ENCODE data around the gene HLA-A. TPM values are rescaled to one million over a fixed set of nuclear protein-coding genes. Genes with fewer than 3 reads are reported as not detected.
"Not testable (repeated sequence)": the region's sequence is repeated elsewhere in the genome, so short reads cannot be mapped to it uniquely, and the experiment has no call there.

HLA-A gene
- total RNA-seq, 4 donors from 2014 or later = 219 to 566 (median 521) TPM

DNA sequence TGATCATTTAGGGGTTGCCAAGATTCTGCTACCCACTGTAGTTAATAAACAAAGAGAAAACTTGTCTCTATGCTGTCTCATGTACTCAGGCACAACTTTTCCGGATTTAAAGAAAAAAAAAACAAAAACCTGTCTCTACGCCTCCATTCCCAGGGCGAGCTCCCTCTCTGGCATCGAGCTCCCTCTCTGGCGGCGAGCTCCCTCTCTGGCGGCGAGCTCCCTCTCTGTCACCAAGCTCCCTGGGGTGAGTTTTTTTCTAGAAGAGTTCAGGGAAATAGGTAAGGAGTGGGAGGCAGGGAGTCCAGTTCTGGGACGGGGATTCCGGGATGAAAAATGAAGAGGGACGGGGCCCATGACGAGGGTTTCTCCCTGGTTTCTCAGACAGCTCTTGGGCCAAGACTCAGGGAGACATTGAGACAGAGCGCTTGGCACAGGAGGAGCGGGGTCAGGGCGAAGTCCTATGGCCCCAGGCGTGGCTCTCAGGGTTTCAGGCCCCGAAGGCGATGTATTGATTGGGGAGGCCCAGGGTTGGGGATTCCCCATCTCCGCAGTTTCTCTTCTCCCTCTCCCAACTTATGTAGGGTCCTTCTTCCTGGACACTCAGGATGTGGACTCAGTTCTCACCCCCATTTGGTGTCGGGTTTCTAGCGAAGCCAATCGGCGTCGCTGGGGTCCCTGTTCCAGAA is 16.5 kb upstream of the HLA-A start:
- TF ChIP-seq EP300 (IDR thresholded peaks at IDR 0.05) = no peak
- TF ChIP-seq CTCF (IDR thresholded peaks at IDR 0.05) = no peak
- TF ChIP-seq POLR2A (IDR thresholded peaks at IDR 0.05) = no peak
- Histone ChIP-seq H3K27ac (peak overlapping the region in 3 of 4 donors; percentile 85 to 97 (median 94)), H3K4me3 (peak overlapping the region in 3 of 4 donors; percentile 57 to 77 (median 74)), H3K4me1 (no peaks in the 10 kb centered on the region), H3K27me3 (no peaks in the 10 kb centered on the region), H3K36me3 (no peaks in the 10 kb centered on the region), H3K9me3 (no peaks in the 10 kb centered on the region)
- 58 to 65% methylated on average over 17 to 24 of the region's 24 CpGs for WGBS, 2 donors
- no peak for DNase-seq (ENCODE audit: low spot score in 2 of 2)

DNA sequence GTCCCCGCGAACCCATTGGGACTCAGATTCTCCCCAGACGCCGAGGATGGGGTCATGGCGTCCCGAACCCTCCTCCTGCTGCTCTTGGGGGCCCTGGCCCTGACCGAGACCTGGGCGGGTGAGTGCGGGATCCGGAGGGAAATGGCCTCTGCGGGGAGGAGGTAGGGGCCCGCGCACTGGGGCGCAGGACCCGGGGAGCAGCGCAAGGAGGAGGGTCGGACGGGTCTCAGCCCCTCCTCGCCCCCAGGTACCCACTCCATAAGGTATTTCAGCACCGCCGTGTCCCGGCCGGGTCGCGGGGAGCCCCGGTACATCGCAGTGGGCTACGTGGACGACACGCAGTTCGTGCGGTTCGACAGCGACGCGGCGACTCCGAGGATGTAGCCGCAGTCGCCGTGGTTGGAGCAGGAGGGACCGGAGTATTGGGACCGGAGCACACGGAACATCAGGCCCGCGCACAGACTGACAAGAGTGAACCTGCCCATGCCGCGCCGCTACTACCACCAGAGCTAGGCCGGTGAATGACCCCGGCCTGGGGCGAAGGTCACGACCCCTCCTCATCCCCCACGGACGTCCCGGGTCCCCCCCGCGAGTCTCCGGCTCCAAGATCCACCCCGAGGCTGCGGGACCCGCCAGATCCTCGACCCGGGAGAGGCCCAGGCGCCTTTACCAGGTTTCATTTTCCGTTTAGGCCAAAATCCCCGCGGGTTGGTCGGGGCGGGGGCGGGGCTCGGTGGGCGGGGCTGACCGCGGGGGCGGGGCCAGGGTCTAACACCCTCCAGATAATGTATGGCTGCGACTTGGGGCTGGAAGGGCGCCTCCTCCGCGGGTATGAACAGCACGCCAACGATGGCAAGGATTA is 15.7 kb upstream of the HLA-A start:
- H3K27ac ChIP-seq = peak overlapping the region in 3 of 4 donors; percentile 85 to 97 (median 94)
- 4 to 8% methylated on average over 18 to 30 of the region's 82 CpGs for WGBS, 2 donors
- H3K4me1 ChIP-seq = no peaks in the 10 kb centered on the region
- H3K9me3 ChIP-seq = no peaks in the 10 kb centered on the region
- peak; percentile 38 to 44 for DNase-seq (ENCODE audit: low spot score in 2 of 2)
- no peaks in the 10 kb centered on the region for H3K27me3 ChIP-seq
- no peaks in the 10 kb centered on the region for H3K36me3 ChIP-seq
- peak overlapping the region in 3 of 4 donors; percentile 57 to 77 (median 74) for H3K4me3 ChIP-seq
- no peak for TF ChIP-seq CTCF (IDR thresholded peaks at IDR 0.05)
- TF ChIP-seq EP300 (IDR thresholded peaks at IDR 0.05) = peak in 1 of 2 donors; percentile 67

DNA sequence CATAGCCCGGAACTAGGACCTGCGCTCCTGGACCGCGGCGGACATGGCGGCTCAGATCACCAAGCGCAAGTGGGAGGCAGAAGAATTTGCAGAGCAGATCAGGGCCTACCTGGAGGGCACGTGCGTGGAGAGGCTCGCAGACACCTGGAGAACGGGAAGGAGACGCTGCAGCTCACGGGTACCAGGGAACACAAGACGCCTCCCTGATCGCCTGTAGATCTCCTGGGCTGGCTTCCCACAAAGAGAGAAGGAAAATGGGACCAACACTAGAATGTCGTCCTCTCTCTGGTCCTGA is 15.1 kb upstream of the HLA-A start:
- no peak for DNase-seq (ENCODE audit: low spot score in 2 of 2)
- 34 to 40% methylated on average over 16 of the region's 16 CpGs for WGBS, 2 donors

GRCh38 chr6:29927841-29928388 is 14.4 kb upstream of the HLA-A start:
- no peak for DNase-seq (ENCODE audit: low spot score in 2 of 2)
- H3K9me3 ChIP-seq = no peaks in the 10 kb centered on the region
- TF ChIP-seq EP300 (IDR thresholded peaks at IDR 0.05) = no peak
- no peak for TF ChIP-seq POLR2A (IDR thresholded peaks at IDR 0.05)
- TF ChIP-seq CTCF (IDR thresholded peaks at IDR 0.05) = no peak
- 55 to 60% methylated on average over 5 to 6 of the region's 6 CpGs for WGBS, 2 donors
- peak overlapping the region in 1 of 4 donors; percentile 97 for H3K27ac ChIP-seq
- no peak overlapping the region for H3K4me3 ChIP-seq
- no peaks in the 10 kb centered on the region for H3K4me1 ChIP-seq
- no peaks in the 10 kb centered on the region for H3K27me3 ChIP-seq
- no peaks in the 10 kb centered on the region for H3K36me3 ChIP-seq

More for the DNA sequence above, 15.1 kb upstream of the HLA-A start:
- Histone ChIP-seq H3K27ac (peak overlapping the region in 3 of 4 donors; percentile 85 to 97 (median 94)), H3K4me3 (peak overlapping the region in 3 of 4 donors; percentile 57 to 77 (median 74)), H3K4me1 (no peaks in the 10 kb centered on the region), H3K27me3 (no peaks in the 10 kb centered on the region), H3K9me3 (no peaks in the 10 kb centered on the region), H3K36me3 (no peaks in the 10 kb centered on the region)
- TF ChIP-seq POLR2A (IDR thresholded peaks at IDR 0.05) (no peak), EP300 (IDR thresholded peaks at IDR 0.05) (no peak), CTCF (IDR thresholded peaks at IDR 0.05) (no peak)

DNA sequence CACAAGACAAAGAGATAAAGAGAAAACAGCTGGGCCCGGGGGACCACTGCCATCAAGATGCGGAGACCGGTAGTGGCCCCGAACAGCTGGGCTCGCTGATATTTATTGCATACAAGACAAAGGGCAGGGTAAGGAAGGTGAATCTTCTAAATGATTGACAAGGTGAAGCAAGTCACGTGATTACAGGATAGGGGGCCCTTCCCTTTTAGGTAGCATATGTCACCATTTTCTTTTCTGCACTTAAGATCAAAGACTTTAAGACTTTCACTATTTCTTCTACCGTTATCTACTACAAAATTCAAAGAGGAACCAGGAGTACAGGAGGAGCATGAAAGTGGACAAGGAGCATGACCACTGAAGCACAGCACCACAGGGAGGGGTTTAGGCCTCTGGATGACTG is 12.3 kb upstream of the HLA-A start:
- not testable (repeated sequence) for H3K4me1 ChIP-seq; H3K9me3 ChIP-seq; DNase-seq (ENCODE audit: low spot score in 2 of 2); H3K27ac ChIP-seq; H3K27me3 ChIP-seq; H3K4me3 ChIP-seq; H3K36me3 ChIP-seq
- 73 to 82% methylated on average over 7 of the region's 7 CpGs for WGBS, 2 donors
